GM18499 (cell line): ENCODE results near the gene GTF2IRD1.
"Not testable (repeated sequence)": the region's sequence is repeated elsewhere in the genome, so short reads cannot be mapped to it uniquely, and the experiment has no call there.

Experiments
- ATAC-seq: cut with Tn5 transposase; IDR thresholded peaks from one replicate; pipeline ENCODE4 v1.9.1; 2021; ENCODE audit warnings: moderate number of reproducible peaks; ENCODE audit not compliant: insufficient read depth, unreplicated experiment

GTF2IRD1 gene

DNA sequence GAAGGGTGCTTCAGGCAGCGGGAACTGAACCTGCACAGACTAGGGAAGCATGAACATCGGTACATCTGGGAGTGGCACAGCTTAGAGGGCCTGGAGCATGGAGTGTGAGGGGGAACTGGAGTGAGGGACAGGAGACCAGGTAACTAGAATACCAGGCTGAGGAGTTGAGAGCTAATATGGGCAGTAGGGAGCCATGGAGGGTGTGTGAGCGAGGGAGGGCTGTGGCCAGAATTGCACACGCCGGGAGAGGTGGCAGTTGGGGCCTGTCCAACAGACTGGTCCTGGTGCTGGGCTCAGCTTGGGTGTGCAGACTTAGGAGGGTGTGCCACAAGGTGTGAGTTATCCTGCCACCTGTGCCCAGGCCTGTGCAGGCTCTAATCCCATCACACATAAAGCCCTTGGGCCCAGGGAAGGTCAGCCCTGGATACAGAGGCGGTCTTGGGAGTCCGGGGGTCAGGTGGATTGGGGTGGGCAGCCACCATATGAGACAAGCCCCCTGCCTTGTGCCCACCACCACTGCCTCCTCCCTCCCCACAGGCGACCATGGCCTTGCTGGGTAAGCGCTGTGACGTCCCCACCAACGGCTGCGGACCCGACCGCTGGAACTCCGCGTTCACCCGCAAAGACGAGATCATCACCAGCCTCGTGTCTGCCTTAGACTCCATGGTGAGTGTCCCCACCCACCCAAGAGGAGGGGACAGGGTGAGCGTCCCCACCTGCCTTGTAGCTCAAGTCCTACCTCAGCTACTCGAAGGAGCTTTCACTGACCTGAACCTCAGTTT, 54.0 kb downstream of the GTF2IRD1 start:
- ATAC-seq: no peak

DNA sequence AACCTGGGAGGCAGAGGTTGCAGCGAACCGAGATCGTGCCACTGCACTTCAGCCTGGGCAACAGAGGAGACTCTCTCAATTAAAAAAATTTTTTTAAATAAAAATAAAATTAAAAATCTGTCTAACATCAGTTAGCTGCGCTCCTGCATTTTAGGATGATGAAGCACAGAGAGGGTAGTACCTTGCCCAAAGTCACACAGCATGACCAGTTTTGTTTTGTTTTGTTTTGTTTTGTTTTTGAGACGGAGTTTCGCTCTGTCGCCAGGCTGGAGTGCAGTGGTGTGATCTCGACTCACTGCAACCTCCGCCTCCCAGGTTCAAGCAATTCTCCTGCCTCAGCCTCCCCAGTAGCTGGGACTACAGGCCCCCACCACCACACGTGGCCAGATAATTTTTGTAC, 55.7 kb downstream of the GTF2IRD1 start:
- ATAC-seq: not testable (repeated sequence)

DNA sequence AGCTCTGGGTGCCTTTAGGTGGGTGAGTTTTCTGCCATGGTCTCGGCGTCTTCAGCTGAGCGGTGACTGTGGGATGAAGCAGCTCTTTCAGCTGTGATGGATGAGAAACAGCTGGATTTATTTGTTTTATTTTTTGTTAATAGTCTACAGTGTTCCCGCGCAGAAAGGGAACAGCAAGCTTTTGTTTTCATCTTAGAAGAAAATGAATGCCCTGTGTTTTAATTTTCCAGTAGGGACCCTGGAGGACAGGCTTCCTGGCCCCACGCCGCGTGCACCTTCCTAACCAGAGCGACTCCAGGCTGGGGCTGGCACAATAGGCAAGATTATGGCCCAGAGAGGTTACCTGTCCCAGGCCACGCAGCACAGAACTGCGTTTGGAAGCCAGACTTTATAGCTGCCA, 57.6 kb downstream of the GTF2IRD1 start:
- no peak for ATAC-seq

- no peak for ATAC-seq
Measured at GRCh38 chr7:74512762-74513161, 59.1 kb downstream of the GTF2IRD1 start.

DNA sequence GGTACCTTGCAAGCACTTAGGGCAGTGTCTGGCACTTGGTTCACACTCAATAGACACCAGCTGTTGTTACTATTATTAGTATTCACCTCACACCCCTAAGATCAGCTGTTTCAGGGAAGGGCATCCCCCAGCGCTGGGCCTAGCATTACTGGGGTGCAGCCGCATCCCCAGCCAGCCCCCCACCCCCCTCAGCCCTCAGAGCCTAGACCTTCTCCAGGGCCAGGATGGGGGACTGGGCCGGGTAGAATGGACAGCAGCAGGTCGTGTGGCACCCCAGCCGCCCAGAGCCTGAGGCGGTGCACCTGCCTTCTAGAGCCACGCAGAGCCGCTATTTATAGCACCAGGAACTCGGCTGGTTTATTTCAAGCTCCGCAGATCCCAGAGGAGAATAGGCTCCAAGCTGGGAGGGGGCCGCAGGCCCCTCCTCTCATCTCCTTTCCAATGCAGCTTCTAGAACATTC, 60.5 kb downstream of the GTF2IRD1 start:
- no peak for ATAC-seq

- ATAC-seq: no peak
Measured at GRCh38 chr7:74515276-74515675, 61.6 kb downstream of the GTF2IRD1 start.

DNA sequence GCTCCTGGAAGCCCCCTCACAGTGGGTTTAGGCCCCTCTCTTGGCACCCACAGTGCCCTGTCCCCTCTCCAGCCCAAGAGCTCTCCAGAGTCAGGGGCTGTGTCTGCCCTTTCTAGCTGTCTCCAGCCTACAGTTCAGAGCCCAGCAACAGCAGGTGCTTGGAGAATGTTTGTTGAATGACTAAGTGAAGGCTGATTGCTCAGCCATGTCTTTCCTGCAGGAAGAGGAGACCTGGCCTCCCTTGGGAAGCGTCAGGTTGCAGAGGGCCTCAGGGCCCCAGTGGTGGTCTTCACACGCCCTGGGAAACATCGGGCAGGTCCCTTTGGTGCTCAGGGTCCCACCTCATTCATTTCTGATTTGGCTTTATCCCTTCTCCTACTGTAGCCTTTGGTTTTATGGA, 62.5 kb downstream of the GTF2IRD1 start:
- ATAC-seq: no peak

- ATAC-seq: no peak
Measured at GRCh38 chr7:74518041-74518440, 64.3 kb downstream of the GTF2IRD1 start.

- no peak for ATAC-seq
Measured at GRCh38 chr7:74518654-74519053, 64.9 kb downstream of the GTF2IRD1 start.

GRCh38 chr7:74519395-74519794, 65.7 kb downstream of the GTF2IRD1 start:
- ATAC-seq: no peak

DNA sequence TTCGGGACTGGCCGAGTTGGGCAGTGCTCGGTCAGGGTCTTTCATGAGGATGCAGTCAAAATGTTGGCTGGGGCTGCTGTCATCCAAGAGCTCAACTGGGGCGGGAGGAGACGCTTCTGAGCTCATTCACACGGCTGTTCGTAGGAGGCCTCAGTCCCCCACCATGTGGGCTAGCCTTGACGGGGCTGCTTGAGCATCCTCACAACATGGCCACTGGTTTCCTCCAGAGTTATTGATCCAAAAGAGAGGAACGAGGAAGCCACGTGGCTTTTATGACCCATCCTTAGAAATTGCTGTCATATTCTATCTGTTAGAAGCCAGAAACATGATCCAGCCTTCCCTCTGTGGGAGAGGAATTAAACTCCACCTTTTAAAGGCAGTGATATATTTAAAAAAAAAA, 68.1 kb downstream of the GTF2IRD1 start:
- ATAC-seq: no peak

DNA sequence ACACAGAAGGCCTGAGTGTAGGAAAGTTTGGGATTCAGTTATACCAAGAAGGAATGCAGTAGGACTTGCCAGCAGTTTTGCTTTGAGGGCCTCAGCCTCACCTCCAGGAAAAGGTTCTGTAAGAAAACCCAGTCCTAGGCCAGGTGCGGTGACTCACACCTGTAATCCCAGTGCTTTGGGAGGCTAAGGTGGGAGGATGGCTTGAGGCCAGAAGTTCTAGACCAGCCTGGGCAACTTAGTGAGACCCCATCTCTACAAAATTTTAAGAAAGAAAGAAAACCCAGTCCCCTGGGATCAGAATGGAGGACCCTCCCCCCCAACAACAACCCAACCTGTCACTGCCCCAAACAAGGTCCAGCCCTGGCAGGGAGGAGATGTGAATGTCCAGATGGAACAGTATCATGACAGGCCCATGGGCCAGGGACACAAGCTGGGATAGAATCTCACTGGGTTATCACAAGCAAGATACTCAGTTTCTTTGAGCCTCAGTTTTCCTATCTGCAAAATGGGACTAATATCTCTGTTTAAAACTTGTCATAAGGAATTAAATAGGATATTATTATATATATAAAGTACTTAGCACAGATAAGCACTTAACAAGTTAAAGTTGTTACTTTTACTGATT, 68.7 kb downstream of the GTF2IRD1 start:
- ATAC-seq: no peak

DNA sequence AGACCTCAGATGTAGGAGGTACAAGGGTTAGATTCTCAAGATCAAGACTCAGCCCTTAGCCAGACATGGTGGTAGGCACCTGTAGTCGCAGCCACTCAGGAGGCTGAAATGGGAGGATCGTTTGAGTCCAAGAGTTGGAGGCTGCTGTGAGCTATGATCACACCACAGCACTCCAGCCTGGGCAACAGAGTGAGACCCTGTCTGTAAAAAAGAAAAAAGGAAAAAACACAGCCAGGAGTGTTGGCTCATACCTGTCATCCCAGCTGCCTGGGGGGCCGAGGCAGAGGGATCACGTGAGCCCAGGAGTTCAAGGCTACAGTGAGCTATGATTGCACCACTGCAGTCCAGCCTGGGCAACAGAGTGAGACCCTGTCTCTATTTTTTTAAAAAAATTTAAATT, 69.3 kb downstream of the GTF2IRD1 start:
- no peak for ATAC-seq

- ATAC-seq: no peak
Measured at GRCh38 chr7:74525140-74525539, 71.4 kb downstream of the GTF2IRD1 start.

- no peak for ATAC-seq
Measured at GRCh38 chr7:74525881-74526280, 72.2 kb downstream of the GTF2IRD1 start.

GRCh38 chr7:74526780-74527179, 73.1 kb downstream of the GTF2IRD1 start:
- ATAC-seq: no peak

GRCh38 chr7:74527842-74528241, 74.1 kb downstream of the GTF2IRD1 start:
- ATAC-seq: no peak

DNA sequence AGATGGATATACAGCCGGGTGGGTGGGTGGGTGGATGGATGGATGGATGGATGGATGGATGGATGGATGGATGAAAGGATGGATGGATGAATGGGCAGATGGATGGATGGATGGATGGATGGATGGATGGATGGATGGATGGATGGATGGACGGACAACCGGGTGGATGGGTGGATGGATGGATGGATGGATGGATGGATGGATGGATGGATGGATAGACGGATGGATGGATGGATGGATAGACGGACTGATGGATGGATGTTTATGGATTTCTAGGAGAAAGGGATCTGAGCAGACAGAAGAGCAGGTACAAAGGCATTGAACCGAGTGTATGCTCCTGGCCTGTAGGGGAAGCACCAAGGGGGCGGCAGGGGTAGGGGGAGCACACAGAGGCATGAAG, 75.1 kb downstream of the GTF2IRD1 start:
- ATAC-seq: not testable (repeated sequence)

DNA sequence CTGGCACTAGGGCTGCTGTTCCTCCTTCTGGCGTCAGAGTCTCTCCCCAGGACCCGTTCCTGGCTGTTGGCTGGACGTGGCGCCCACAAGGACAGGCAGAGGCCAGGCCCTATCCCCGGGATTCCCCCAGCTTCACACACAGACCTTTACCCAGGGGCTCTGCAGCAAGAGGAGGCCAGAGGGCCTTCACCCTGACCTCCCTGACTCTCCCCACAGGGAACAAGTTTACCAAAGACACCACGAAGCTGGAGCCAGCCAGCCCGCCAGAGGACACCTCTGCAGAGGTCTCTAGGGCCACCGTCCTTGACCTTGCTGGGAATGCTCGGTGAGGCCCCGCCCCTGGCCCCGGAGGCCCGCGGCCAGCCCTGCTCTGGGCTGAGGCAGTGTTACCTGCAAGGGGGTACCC, 82.2 kb downstream of the GTF2IRD1 start:
- ATAC-seq: no peak

DNA sequence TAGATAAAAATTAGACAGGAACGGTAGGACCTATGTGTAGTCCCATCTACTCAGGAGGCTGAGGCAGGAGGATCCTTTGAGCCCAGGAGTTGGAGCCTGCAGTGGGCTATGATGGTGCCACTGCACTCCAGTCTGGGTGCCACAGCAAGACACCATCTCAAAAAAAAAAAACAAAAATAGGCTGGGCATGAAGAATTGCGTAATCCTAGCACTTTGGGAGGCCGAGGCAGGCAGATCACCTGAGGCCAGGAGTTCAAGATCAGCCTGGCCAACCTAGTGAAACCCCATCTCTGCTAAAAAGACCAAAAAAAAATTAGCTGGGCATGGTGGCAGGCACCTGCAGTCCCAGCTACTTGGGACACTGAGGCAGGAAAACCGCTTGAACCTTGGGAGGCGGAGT, 88.2 kb downstream of the GTF2IRD1 start:
- ATAC-seq: not testable (repeated sequence)

GRCh38 chr7:74542558-74543117, 88.9 kb downstream of the GTF2IRD1 start:
- ATAC-seq: no peak
